ENCODE results near the gene ZSWIM6. TPM values are rescaled to one million over a fixed set of nuclear protein-coding genes. Genes with fewer than 3 reads are reported as not detected.

Gene ZSWIM6
- total RNA-seq, 1 experiment from 2014 or later, result 13.2 TPM

GRCh38 chr5:61340775-61341361 is 8.8 kb downstream of the ZSWIM6 start:
- DNase-seq, result no peak
- no peak overlapping the region for H3K4me3 Mint-ChIP-seq (ENCODE audit: low read depth, unreplicated experiment)
- CTCF ChIA-PET, result no interaction called here
- intact Hi-C loops (cut with micrococcal nuclease; ENCODE audit: unreplicated experiment), result loop anchor here (5.0 kb wide), 1 partner anchor 379 kb away; no protein-coding TSS in a partner anchor
- no peak for TF ChIP-seq CTCF (IDR thresholded peaks at IDR 0.05; ENCODE audit: unreplicated experiment)
- peaks cover 19% of the 10 kb centered on the region for H3K4me1 Mint-ChIP-seq (ENCODE audit: low read depth, unreplicated experiment)
- H3K36me3 Mint-ChIP-seq (ENCODE audit: insufficient read depth, unreplicated experiment), result peaks cover 10% of the 10 kb centered on the region
- H3K9me3 Mint-ChIP-seq (ENCODE audit: low read depth, unreplicated experiment), result no peaks in the 10 kb centered on the region
- H3K27ac Mint-ChIP-seq (ENCODE audit: unreplicated experiment), result no peak overlapping the region
- no TSS peak for BruUV-seq (replicated peaks)
- no peaks in the 10 kb centered on the region for H3K27me3 Mint-ChIP-seq (ENCODE audit: unreplicated experiment)

GRCh38 chr5:61342071-61342501 is 10.0 kb downstream of the ZSWIM6 start:
- H3K36me3 Mint-ChIP-seq (ENCODE audit: insufficient read depth, unreplicated experiment), result peaks cover 5% of the 10 kb centered on the region
- intact Hi-C loops (cut with micrococcal nuclease; ENCODE audit: unreplicated experiment), result loop anchor here (5.0 kb wide), 1 partner anchor 380 kb away; no protein-coding TSS in a partner anchor
- no peak for TF ChIP-seq CTCF (IDR thresholded peaks at IDR 0.05; ENCODE audit: unreplicated experiment)
- CTCF ChIA-PET, result no interaction called here
- no TSS peak for BruUV-seq (replicated peaks)
- no peak overlapping the region for H3K27ac Mint-ChIP-seq (ENCODE audit: unreplicated experiment)
- peaks cover 13% of the 10 kb centered on the region for H3K4me1 Mint-ChIP-seq (ENCODE audit: low read depth, unreplicated experiment)
- H3K4me3 Mint-ChIP-seq (ENCODE audit: low read depth, unreplicated experiment), result no peak overlapping the region
- no peak for DNase-seq
- no peaks in the 10 kb centered on the region for H3K27me3 Mint-ChIP-seq (ENCODE audit: unreplicated experiment)
- no peaks in the 10 kb centered on the region for H3K9me3 Mint-ChIP-seq (ENCODE audit: low read depth, unreplicated experiment)

- no peak for TF ChIP-seq CTCF (IDR thresholded peaks at IDR 0.05; ENCODE audit: unreplicated experiment)
- no peaks in the 10 kb centered on the region for H3K27me3 Mint-ChIP-seq (ENCODE audit: unreplicated experiment)
- intact Hi-C loops (cut with micrococcal nuclease; ENCODE audit: unreplicated experiment), result loop anchor here (5.0 kb wide), 1 partner anchor 382 kb away; no protein-coding TSS in a partner anchor
- peaks cover 22% of the 10 kb centered on the region for H3K4me1 Mint-ChIP-seq (ENCODE audit: low read depth, unreplicated experiment)
- H3K4me3 Mint-ChIP-seq (ENCODE audit: low read depth, unreplicated experiment), result no peak overlapping the region
- no peaks in the 10 kb centered on the region for H3K9me3 Mint-ChIP-seq (ENCODE audit: low read depth, unreplicated experiment)
- no TSS peak for BruUV-seq (replicated peaks)
- no peak for DNase-seq
- no peak overlapping the region for H3K27ac Mint-ChIP-seq (ENCODE audit: unreplicated experiment)
- no peaks in the 10 kb centered on the region for H3K36me3 Mint-ChIP-seq (ENCODE audit: insufficient read depth, unreplicated experiment)
- CTCF ChIA-PET, result interaction anchor here (0.7 kb wide), 1 partner anchor 208 kb away, joined by 3 read pairs; no protein-coding TSS in a partner anchor
Observed at GRCh38 chr5:61344187-61344944, 12.3 kb downstream of the ZSWIM6 start.

- TF ChIP-seq CTCF (IDR thresholded peaks at IDR 0.05; ENCODE audit: unreplicated experiment), result no peak
- Mint-ChIP-seq H3K27me3 (ENCODE audit: unreplicated experiment) (no peaks in the 10 kb centered on the region), H3K4me3 (ENCODE audit: low read depth, unreplicated experiment) (no peak overlapping the region), H3K27ac (ENCODE audit: unreplicated experiment) (no peak overlapping the region), H3K4me1 (ENCODE audit: low read depth, unreplicated experiment) (peaks cover 13% of the 10 kb centered on the region), H3K9me3 (ENCODE audit: low read depth, unreplicated experiment) (no peaks in the 10 kb centered on the region), H3K36me3 (ENCODE audit: insufficient read depth, unreplicated experiment) (no peaks in the 10 kb centered on the region)
- BruUV-seq (replicated peaks), result no TSS peak
- CTCF ChIA-PET, result no interaction called here
- no peak for DNase-seq
- intact Hi-C loops (cut with micrococcal nuclease; ENCODE audit: unreplicated experiment), result no loop called here
Observed at GRCh38 chr5:61346511-61346910, 14.5 kb downstream of the ZSWIM6 start.
